Thymus (tissue), 11 donors: ENCODE measurements around the gene ZFP36. TPM values are rescaled to one million over a fixed set of nuclear protein-coding genes. Genes with fewer than 3 reads are reported as not detected.
A peak's percentile ranks its signal among the peaks of the same experiment; 100 is the strongest.

Experiments
- DNase-seq, 9 donors: peaks; one replicate each; pipeline ENCODE4 v3.0.0-alpha.2; 2013; ENCODE audit warnings: low spot score in 9 of 9, low read depth in 6 of 9, missing footprints in 1 of 9
- H3K27ac ChIP-seq, 2 donors: one replicate each; pipeline ENCODE4 v1.5.1; 2013; ENCODE audit warnings: control low read depth in 1 of 2, low read depth in 1 of 2, low read length in 1 of 2, mild to moderate bottlenecking in 1 of 2, moderate library complexity in 1 of 2
- H3K27me3 ChIP-seq, 2 donors: one replicate each; pipeline ENCODE4 v1.5.1; 2013; ENCODE audit warnings: low read length in 1 of 2; ENCODE audit not compliant: control insufficient read depth in 2 of 2, insufficient read depth in 1 of 2
- H3K36me3 ChIP-seq, 2 donors: one replicate each; pipeline ENCODE4 v1.5.1; 2013; ENCODE audit warnings: low read length in 1 of 2, mild to moderate bottlenecking in 1 of 2, moderate library complexity in 1 of 2; ENCODE audit not compliant: control insufficient read depth in 2 of 2, insufficient read depth in 2 of 2
- H3K4me1 ChIP-seq, 2 donors: one replicate each; pipeline ENCODE4 v1.5.1; 2013; ENCODE audit warnings: low read length in 2 of 2; ENCODE audit not compliant: control insufficient read depth in 2 of 2, insufficient read depth in 2 of 2
- H3K4me3 ChIP-seq, 2 donors: one replicate each; pipeline ENCODE4 v1.5.1; 2013; ENCODE audit warnings: low read length in 2 of 2, control low read depth in 1 of 2, mild to moderate bottlenecking in 1 of 2
- H3K9me3 ChIP-seq, 2 donors: one replicate each; pipeline ENCODE4 v1.5.1; 2013; ENCODE audit warnings: low read length in 1 of 2, mild to moderate bottlenecking in 1 of 2; ENCODE audit not compliant: control insufficient read depth in 2 of 2, insufficient read depth in 1 of 2
- WGBS: extraction: QIAGEN DNeasy Blood & Tissue Kit; methylation state at CpG from one replicate; pipeline ENCODE4 v1.1.7; 2013; 5-methylcytosine and 5-hydroxymethylcytosine counted together
- polyA plus RNA-seq: library from polyadenylated mRNA; stranded (reverse); fragments of 200-250 nt; gene quantifications from one replicate; pipeline ENCODE4 v1.2.3, GENCODE V29; 2013
- total RNA-seq: library from RNA; stranded (reverse); fragments of 120-200 nt; gene quantifications from one replicate; pipeline ENCODE4 v1.2.4, GENCODE V29; 2013
- donor health status: healthy.

The ZFP36 gene
- total and polyA plus RNA-seq, 2 donors: 15.8 to 250 TPM

DNA sequence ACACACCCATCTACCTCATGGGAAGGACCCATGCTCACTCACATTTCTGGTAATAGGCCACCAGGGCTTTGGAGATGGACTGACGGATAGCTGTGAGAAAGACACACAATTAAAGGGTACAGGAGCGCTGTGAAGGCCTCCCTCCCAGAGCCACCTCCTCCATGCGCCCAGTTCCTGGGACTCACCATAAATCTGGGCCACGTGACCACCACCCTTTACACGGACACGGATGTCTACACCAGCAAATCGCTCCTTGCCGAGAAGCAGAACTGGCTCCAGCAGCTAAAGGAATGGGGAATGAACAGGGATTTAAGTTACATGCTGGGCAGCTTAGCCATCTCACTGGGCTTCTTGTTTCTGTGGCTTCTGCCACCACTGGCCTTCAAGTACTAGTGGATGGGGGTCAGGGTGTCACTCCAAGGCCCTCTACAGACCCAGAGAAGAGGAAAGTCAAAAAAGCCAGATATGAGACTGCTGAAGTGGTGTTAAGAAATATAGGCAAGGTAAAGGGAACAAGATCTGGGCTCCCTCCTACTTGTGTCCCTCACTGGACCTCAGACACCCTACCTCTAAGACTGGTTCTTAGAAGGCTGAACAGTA lies 26.9 kb downstream of the ZFP36 start:
- H3K9me3 ChIP-seq: no peaks in the 10 kb centered on the region
- H3K4me3 ChIP-seq: no peak overlapping the region
- H3K27ac ChIP-seq: no peak overlapping the region
- H3K27me3 ChIP-seq: peaks cover 0 to 9% of the 10 kb centered on the region in 2 donors
- no peak for DNase-seq
- H3K36me3 ChIP-seq: peaks cover 26 to 34% of the 10 kb centered on the region in 2 donors
- 98% methylated on average over 8 of the region's 8 CpGs for WGBS
- peaks cover 11 to 26% of the 10 kb centered on the region in 2 donors for H3K4me1 ChIP-seq

- peaks cover 26 to 34% of the 10 kb centered on the region in 2 donors for H3K36me3 ChIP-seq
- DNase-seq: no peak
- no peaks in the 10 kb centered on the region for H3K9me3 ChIP-seq
- H3K27ac ChIP-seq: no peak overlapping the region
- H3K4me3 ChIP-seq: peak overlapping the region; percentile 76 to 86
- H3K4me1 ChIP-seq: peaks cover 11 to 26% of the 10 kb centered on the region in 2 donors
- 76% methylated on average over 10 of the region's 10 CpGs for WGBS
- H3K27me3 ChIP-seq: peaks cover 0 to 6% of the 10 kb centered on the region in 2 donors
Measured at GRCh38 chr19:39434123-39435076, 27.8 kb downstream of the ZFP36 start.

DNA sequence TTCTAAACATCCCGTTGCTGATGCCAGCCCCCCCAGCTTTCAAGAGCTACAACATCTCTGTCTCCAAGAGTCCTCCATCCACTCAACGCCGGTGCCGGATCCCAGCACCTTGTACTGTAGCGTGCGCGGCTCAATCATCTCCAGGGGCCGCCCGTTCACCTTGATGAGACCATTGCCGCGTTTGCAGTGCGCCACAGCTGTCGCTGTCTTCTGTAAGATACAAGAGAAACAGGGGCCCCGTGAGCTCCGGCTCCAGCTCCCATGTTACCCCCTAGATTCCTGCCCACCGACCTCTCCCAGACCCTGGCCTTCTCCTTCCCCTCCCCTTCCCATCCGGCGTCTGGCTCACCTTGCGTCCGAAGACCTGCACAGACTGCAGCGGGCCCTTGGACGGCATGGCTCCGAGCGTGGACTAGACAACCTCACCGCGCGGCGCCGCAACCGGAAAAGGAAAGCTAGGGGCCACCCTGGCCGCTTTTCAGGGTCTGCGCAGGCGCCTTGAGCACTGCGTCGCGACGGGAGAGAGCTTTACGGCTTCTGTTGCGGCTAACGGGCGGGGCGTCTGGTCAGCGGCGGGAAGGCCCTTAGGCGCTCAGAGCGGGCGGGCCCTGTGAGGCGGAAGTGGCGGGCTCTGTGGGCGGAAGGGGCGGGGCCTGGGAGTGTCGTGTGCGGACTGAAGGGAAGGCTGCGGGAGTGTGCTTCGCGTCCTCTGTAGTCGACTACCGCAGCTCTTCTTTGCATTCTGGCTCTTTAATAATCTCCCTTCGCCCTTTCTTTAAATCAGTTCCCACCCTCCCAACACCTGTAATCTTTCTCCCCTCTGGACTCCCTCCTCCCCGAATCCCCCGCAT lies 29.1 kb downstream of the ZFP36 start, which contains the start of gene RPS16:
Gene RPS16 (minus strand): TSS at position 451 of the 851 bp plus-strand sequence. CDS start 54 bp downstream, at position 397.
- Histone ChIP-seq H3K36me3 (peaks cover 26 to 34% of the 10 kb centered on the region in 2 donors), H3K27me3 (peaks cover 0 to 6% of the 10 kb centered on the region in 2 donors), H3K27ac (peak within 1 kb of the TSS; percentile 86 to 94), H3K4me3 (peak within 1 kb of the TSS; percentile 76 to 86), H3K4me1 (peaks cover 11 to 26% of the 10 kb centered on the region in 2 donors), H3K9me3 (no peaks in the 10 kb centered on the region)
- DNase-seq: peak; percentile 83 to 98 (median 95)
- under 1% methylated on average over 61 of the region's 61 CpGs for WGBS

GRCh38 chr19:39436350-39436716 lies 29.7 kb downstream of the ZFP36 start:
- H3K9me3 ChIP-seq: no peaks in the 10 kb centered on the region
- peaks cover 26 to 32% of the 10 kb centered on the region in 2 donors for H3K36me3 ChIP-seq
- H3K27ac ChIP-seq: peak overlapping the region; percentile 86 to 94
- peaks cover 0 to 6% of the 10 kb centered on the region in 2 donors for H3K27me3 ChIP-seq
- WGBS: 6% methylated on average over 2 of the region's 2 CpGs
- H3K4me3 ChIP-seq: peak overlapping the region; percentile 76 to 86
- H3K4me1 ChIP-seq: peaks cover 11 to 22% of the 10 kb centered on the region in 2 donors
- DNase-seq: no peak

- H3K27me3 ChIP-seq: peaks cover 0 to 6% of the 10 kb centered on the region in 2 donors
- no peaks in the 10 kb centered on the region for H3K9me3 ChIP-seq
- peaks cover 10 to 15% of the 10 kb centered on the region in 2 donors for H3K36me3 ChIP-seq
- 97% methylated on average over 9 of the region's 9 CpGs for WGBS
- H3K4me1 ChIP-seq: peaks cover 11 to 22% of the 10 kb centered on the region in 2 donors
- DNase-seq: no peak
- H3K27ac ChIP-seq: no peak overlapping the region
- no peak overlapping the region for H3K4me3 ChIP-seq
Measured at GRCh38 chr19:39438270-39438934, 31.8 kb downstream of the ZFP36 start.

GRCh38 chr19:39444598-39445195 lies 38.0 kb downstream of the ZFP36 start:
- Histone ChIP-seq H3K27me3 (no peaks in the 10 kb centered on the region), H3K4me3 (peak overlapping the region; percentile 79 to 87), H3K27ac (peak overlapping the region; percentile 96 to 99), H3K36me3 (peaks cover 3 to 4% of the 10 kb centered on the region in 2 donors), H3K9me3 (no peaks in the 10 kb centered on the region), H3K4me1 (peaks cover 18 to 21% of the 10 kb centered on the region in 2 donors)
- peak in 1 of 9 donors; percentile 20 for DNase-seq
- WGBS: 7% methylated on average over 17 of the region's 17 CpGs

- Histone ChIP-seq H3K4me1 (peaks cover 18 to 21% of the 10 kb centered on the region in 2 donors), H3K27ac (peak within 1 kb of the TSS; percentile 96 to 99), H3K4me3 (peak within 1 kb of the TSS; percentile 79 to 87), H3K9me3 (no peaks in the 10 kb centered on the region), H3K27me3 (no peaks in the 10 kb centered on the region), H3K36me3 (peaks cover 3 to 4% of the 10 kb centered on the region in 2 donors)
- WGBS: under 1% methylated on average over 68 of the region's 68 CpGs
- peak; percentile 94 to 99 (median 97) for DNase-seq
Measured at GRCh38 chr19:39445196-39446111, 38.8 kb downstream of the ZFP36 start, which contains the start of gene SUPT5H. Gene SUPT5H, plus strand, starts transcription at chr19:39445582. Its CDS starts 309 bp downstream, at chr19:39445891.
